ENCODE measurements around the gene METAP1D.

METAP1D gene

GRCh38 chr2:172038121-172038520, 38.4 kb downstream of the METAP1D start:
- in situ Hi-C loops (cut with HindIII; ENCODE audit: low pct_ligation_motif_present, low sequenced_read_pairs), result no loop called here
- Histone ChIP-seq H3K27ac (no peak overlapping the region), H3K4me3 (ENCODE audit: low read depth, low read length) (no peak overlapping the region), H3K36me3 (replicated peaks) (no peaks in the 10 kb centered on the region), H3K27me3 (replicated peaks) (no peaks in the 10 kb centered on the region)
- DNase-seq, result no peak
- no peak for TF ChIP-seq CTCF (IDR thresholded peaks at IDR 0.05; ENCODE audit: low read depth, low read length, missing control alignments)

- Histone ChIP-seq H3K27me3 (replicated peaks) (no peaks in the 10 kb centered on the region), H3K4me3 (ENCODE audit: low read depth, low read length) (no peak overlapping the region), H3K36me3 (replicated peaks) (no peaks in the 10 kb centered on the region), H3K27ac (no peak overlapping the region)
- in situ Hi-C loops (cut with HindIII; ENCODE audit: low pct_ligation_motif_present, low sequenced_read_pairs), result no loop called here
- TF ChIP-seq CTCF (IDR thresholded peaks at IDR 0.05; ENCODE audit: low read depth, low read length, missing control alignments), result no peak
- no peak for DNase-seq
These were observed 38.9 kb downstream of the METAP1D start for GRCh38 chr2:172038604-172039003.

- Histone ChIP-seq H3K4me3 (ENCODE audit: low read depth, low read length) (no peak overlapping the region), H3K27ac (no peak overlapping the region), H3K27me3 (replicated peaks) (no peaks in the 10 kb centered on the region), H3K36me3 (replicated peaks) (no peaks in the 10 kb centered on the region)
- no peak for TF ChIP-seq CTCF (IDR thresholded peaks at IDR 0.05; ENCODE audit: low read depth, low read length, missing control alignments)
- DNase-seq, result no peak
- in situ Hi-C loops (cut with HindIII; ENCODE audit: low pct_ligation_motif_present, low sequenced_read_pairs), result no loop called here
These were observed 39.4 kb downstream of the METAP1D start for GRCh38 chr2:172039011-172039704.

GRCh38 chr2:172040311-172040710, 40.6 kb downstream of the METAP1D start:
- in situ Hi-C loops (cut with HindIII; ENCODE audit: low pct_ligation_motif_present, low sequenced_read_pairs), result no loop called here
- H3K27ac ChIP-seq, result no peak overlapping the region
- H3K36me3 ChIP-seq (replicated peaks), result no peaks in the 10 kb centered on the region
- no peak overlapping the region for H3K4me3 ChIP-seq (ENCODE audit: low read depth, low read length)
- no peak for TF ChIP-seq CTCF (IDR thresholded peaks at IDR 0.05; ENCODE audit: low read depth, low read length, missing control alignments)
- H3K27me3 ChIP-seq (replicated peaks), result no peaks in the 10 kb centered on the region
- no peak for DNase-seq

- Histone ChIP-seq H3K4me3 (ENCODE audit: low read depth, low read length) (no peak overlapping the region), H3K27me3 (replicated peaks) (no peaks in the 10 kb centered on the region), H3K27ac (no peak overlapping the region), H3K36me3 (replicated peaks) (no peaks in the 10 kb centered on the region)
- TF ChIP-seq CTCF (IDR thresholded peaks at IDR 0.05; ENCODE audit: low read depth, low read length, missing control alignments), result no peak
- in situ Hi-C loops (cut with HindIII; ENCODE audit: low pct_ligation_motif_present, low sequenced_read_pairs), result no loop called here
- no peak for DNase-seq
These were observed 46.4 kb downstream of the METAP1D start for GRCh38 chr2:172046080-172046678.
